ENCODE measurements around the gene L3MBTL2.

- no peak for TF ChIP-seq CTCF (IDR thresholded peaks at IDR 0.05)
- TF ChIP-seq POLR2A (IDR thresholded peaks at IDR 0.05) = no peak
Measured at GRCh38 chr22:41243361-41243760, 38.2 kb downstream of the L3MBTL2 start.

All from testis (tissue), 2 donors.